Measurements from ENCODE around the gene SCAF11. TPM values are rescaled to one million over a fixed set of nuclear protein-coding genes. Genes with fewer than 3 reads are reported as not detected.

Gene SCAF11
- polyA plus RNA-seq, 1 donor from 2014 or later = 20.4 TPM

DNA sequence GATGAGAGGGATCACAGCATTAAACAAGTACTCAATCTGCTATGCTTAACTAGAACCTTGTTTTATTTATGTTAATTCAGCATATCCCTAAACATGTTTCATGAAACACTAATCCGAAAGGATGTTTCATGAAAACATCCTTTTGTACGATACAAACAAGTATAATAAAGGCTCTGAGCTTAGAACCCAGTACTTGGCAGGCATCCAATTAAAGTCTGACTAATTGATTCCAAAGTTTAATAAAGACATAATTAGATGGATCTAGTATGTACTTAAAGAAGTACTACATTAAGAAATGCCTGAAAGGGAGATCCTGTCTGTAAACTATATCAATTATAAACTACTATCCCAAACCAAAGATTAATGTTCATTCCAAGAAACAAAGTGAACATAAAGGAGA, 51.8 kb downstream of the SCAF11 start:
- TF ChIP-seq EP300 (conservative IDR thresholded peaks at IDR 0.05; ENCODE audit: poor library complexity, severe bottlenecking) = no peak
- no peak for TF ChIP-seq REST (IDR thresholded peaks at IDR 0.05; ENCODE audit: borderline replicate concordance)
- TF ChIP-seq EZH2 (IDR thresholded peaks at IDR 0.05; ENCODE audit: borderline replicate concordance, insufficient read depth, low read length, poor library complexity, severe bottlenecking) = no peak
- TF ChIP-seq TAF1 (IDR thresholded peaks at IDR 0.05; ENCODE audit: low read depth) = no peak
- TF ChIP-seq CTCF (IDR thresholded peaks at IDR 0.05; ENCODE audit: poor library complexity, severe bottlenecking) = no peak
- TF ChIP-seq RAD21 (conservative IDR thresholded peaks at IDR 0.05) = no peak
- TF ChIP-seq SMC3 (conservative IDR thresholded peaks at IDR 0.05; ENCODE audit: poor library complexity) = no peak
- no peak for TF ChIP-seq POLR2AphosphoS5 (IDR thresholded peaks at IDR 0.05)
- TF ChIP-seq MXI1 (conservative IDR thresholded peaks at IDR 0.05; ENCODE audit: poor library complexity, severe bottlenecking) = no peak
- Histone ChIP-seq H3K36me3 (ENCODE audit: insufficient read depth, low read length) (no peaks in the 10 kb centered on the region), H3K9me2 (ENCODE audit: insufficient read depth, low read length) (no peaks in the 10 kb centered on the region)

DNA sequence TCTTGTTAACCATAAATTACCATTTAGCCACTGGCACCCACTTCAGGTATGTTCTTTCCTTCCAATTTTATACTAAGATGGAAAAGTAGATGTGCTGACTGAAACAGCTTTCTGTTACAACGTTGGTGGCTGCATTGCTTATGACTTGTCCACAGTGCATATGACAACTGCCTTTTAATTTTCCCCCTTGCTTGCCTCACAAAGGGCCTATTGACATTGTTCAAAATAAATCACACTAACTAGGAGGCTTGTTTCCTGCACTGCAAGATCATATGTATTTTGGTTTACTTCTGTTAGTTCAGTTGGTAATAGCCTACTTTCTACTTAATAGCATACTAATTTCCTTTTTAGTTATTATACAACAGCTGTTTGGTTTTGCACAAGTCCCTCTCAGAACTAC, 55.4 kb downstream of the SCAF11 start:
- no peaks in the 10 kb centered on the region for H3K9me3 ChIP-seq (ENCODE audit: low read length)
- TF ChIP-seq EZH2 (IDR thresholded peaks at IDR 0.05; ENCODE audit: borderline replicate concordance, insufficient read depth, low read length, poor library complexity, severe bottlenecking) (no peak), EP300 (conservative IDR thresholded peaks at IDR 0.05; ENCODE audit: poor library complexity, severe bottlenecking) (no peak)
- H3K27me3 ChIP-seq (ENCODE audit: insufficient read depth, low read depth, low read length) = no peaks in the 10 kb centered on the region
- H3K9ac ChIP-seq (ENCODE audit: low read length) = no peak overlapping the region
- H3K36me3 ChIP-seq (ENCODE audit: insufficient read depth, low read length) = no peaks in the 10 kb centered on the region
- no peaks in the 10 kb centered on the region for H3K79me2 ChIP-seq (replicated peaks; ENCODE audit: insufficient read depth, low read length)
- H3K9me2 ChIP-seq (ENCODE audit: insufficient read depth, low read length) = no peaks in the 10 kb centered on the region
- no peaks in the 10 kb centered on the region for H3F3A ChIP-seq (ENCODE audit: insufficient read depth, low read length, poor library complexity, severe bottlenecking)
- H4K20me1 ChIP-seq (ENCODE audit: insufficient read depth) = no peaks in the 10 kb centered on the region
- H3K4me2 ChIP-seq (ENCODE audit: low read length) = no peak overlapping the region
- H3K4me3 ChIP-seq (ENCODE audit: low read length) = no peak overlapping the region
- H2AFZ ChIP-seq (ENCODE audit: low read depth, low read length) = no peak overlapping the region
- H3K27ac ChIP-seq (ENCODE audit: low read length) = no peak overlapping the region

More for the DNA sequence above, 51.8 kb downstream of the SCAF11 start:
- no peaks in the 10 kb centered on the region for H4K20me1 ChIP-seq (ENCODE audit: insufficient read depth)
- H3K79me2 ChIP-seq (replicated peaks; ENCODE audit: insufficient read depth, low read length) = no peaks in the 10 kb centered on the region
- no peaks in the 10 kb centered on the region for H3K9me3 ChIP-seq (ENCODE audit: low read length)
- no peak overlapping the region for H3K4me3 ChIP-seq (ENCODE audit: low read length)
- no peak overlapping the region for H3K27ac ChIP-seq (ENCODE audit: low read length)
- no peaks in the 10 kb centered on the region for H3K27me3 ChIP-seq (ENCODE audit: insufficient read depth, low read depth, low read length)
- H3K4me2 ChIP-seq (ENCODE audit: low read length) = no peak overlapping the region
- H2AFZ ChIP-seq (ENCODE audit: low read depth, low read length) = no peak overlapping the region
- H3K9ac ChIP-seq (ENCODE audit: low read length) = no peak overlapping the region
- H3F3A ChIP-seq (ENCODE audit: insufficient read depth, low read length, poor library complexity, severe bottlenecking) = no peaks in the 10 kb centered on the region

GRCh38 chr12:45933504-45933903, 56.9 kb downstream of the SCAF11 start:
- no peak overlapping the region for H3K9ac ChIP-seq (ENCODE audit: low read length)
- peaks cover under 1% of the 10 kb centered on the region for H3K36me3 ChIP-seq (ENCODE audit: insufficient read depth, low read length)
- H3F3A ChIP-seq (ENCODE audit: insufficient read depth, low read length, poor library complexity, severe bottlenecking) = no peaks in the 10 kb centered on the region
- H3K4me3 ChIP-seq (ENCODE audit: low read length) = no peak overlapping the region
- no peaks in the 10 kb centered on the region for H4K20me1 ChIP-seq (ENCODE audit: insufficient read depth)
- TF ChIP-seq SMC3 (conservative IDR thresholded peaks at IDR 0.05; ENCODE audit: poor library complexity) = no peak
- TF ChIP-seq EP300 (conservative IDR thresholded peaks at IDR 0.05; ENCODE audit: poor library complexity, severe bottlenecking) = no peak
- no peak for TF ChIP-seq POLR2AphosphoS5 (IDR thresholded peaks at IDR 0.05)
- no peak for TF ChIP-seq CTCF (IDR thresholded peaks at IDR 0.05; ENCODE audit: poor library complexity, severe bottlenecking)
- no peak for TF ChIP-seq EZH2 (IDR thresholded peaks at IDR 0.05; ENCODE audit: borderline replicate concordance, insufficient read depth, low read length, poor library complexity, severe bottlenecking)
- TF ChIP-seq MXI1 (conservative IDR thresholded peaks at IDR 0.05; ENCODE audit: poor library complexity, severe bottlenecking) = no peak
- no peak for TF ChIP-seq TAF1 (IDR thresholded peaks at IDR 0.05; ENCODE audit: low read depth)
- TF ChIP-seq RAD21 (conservative IDR thresholded peaks at IDR 0.05) = no peak
- no peak for TF ChIP-seq REST (IDR thresholded peaks at IDR 0.05; ENCODE audit: borderline replicate concordance)
- no peak overlapping the region for H3K27ac ChIP-seq (ENCODE audit: low read length)
- H3K4me2 ChIP-seq (ENCODE audit: low read length) = no peak overlapping the region
- H3K27me3 ChIP-seq (ENCODE audit: insufficient read depth, low read depth, low read length) = no peaks in the 10 kb centered on the region
- no peaks in the 10 kb centered on the region for H3K79me2 ChIP-seq (replicated peaks; ENCODE audit: insufficient read depth, low read length)
- H2AFZ ChIP-seq (ENCODE audit: low read depth, low read length) = no peak overlapping the region
- no peaks in the 10 kb centered on the region for H3K9me2 ChIP-seq (ENCODE audit: insufficient read depth, low read length)
- H3K9me3 ChIP-seq (ENCODE audit: low read length) = no peaks in the 10 kb centered on the region

All from neural cell (in vitro differentiated cells).